Fibroblast of lung (primary cell): ENCODE results near the gene HYCC1.

Experiments
- CTCF ChIP-seq, 2 donors: IDR thresholded peaks in 1 of 2; conservative IDR thresholded peaks in 1 of 2; 1 replicate in 1 of 2; 2 replicates in 1 of 2; pipeline ENCODE4 v1.5.1; 2011 to 2012; ENCODE audit warnings: low read length in 2 of 2, control low read depth in 1 of 2, inconsistent platforms in 1 of 2, low read depth in 1 of 2, mild to moderate bottlenecking in 1 of 2
- EZH2 ChIP-seq: IDR thresholded peaks from 2 replicates; pipeline ENCODE4 v1.5.1; 2012; ENCODE audit warnings: low read length, control low read depth, mild to moderate bottlenecking; ENCODE audit errors: missing control alignments

- TF ChIP-seq CTCF (conservative IDR thresholded peaks at IDR 0.05 in 1 of 2, IDR thresholded peaks at IDR 0.05 in 1 of 2; ENCODE audit: low read depth in 1 of 2, low read length in 2 of 2), result no peak
- TF ChIP-seq EZH2, result no peak
These were observed 12.3 kb downstream of the HYCC1 start for GRCh38 chr7:23001610-23002009.
